ENCODE results near the gene BABAM2. TPM values are rescaled to one million over a fixed set of nuclear protein-coding genes. Genes with fewer than 3 reads are reported as not detected.

BABAM2 gene
- total and polyA plus RNA-seq, 10 of the 15 experiments (the other 5 are each of a cell fraction or from before 2014, with no cell fraction given) = 30.7 to 59.9 (median 44.5) TPM

DNA sequence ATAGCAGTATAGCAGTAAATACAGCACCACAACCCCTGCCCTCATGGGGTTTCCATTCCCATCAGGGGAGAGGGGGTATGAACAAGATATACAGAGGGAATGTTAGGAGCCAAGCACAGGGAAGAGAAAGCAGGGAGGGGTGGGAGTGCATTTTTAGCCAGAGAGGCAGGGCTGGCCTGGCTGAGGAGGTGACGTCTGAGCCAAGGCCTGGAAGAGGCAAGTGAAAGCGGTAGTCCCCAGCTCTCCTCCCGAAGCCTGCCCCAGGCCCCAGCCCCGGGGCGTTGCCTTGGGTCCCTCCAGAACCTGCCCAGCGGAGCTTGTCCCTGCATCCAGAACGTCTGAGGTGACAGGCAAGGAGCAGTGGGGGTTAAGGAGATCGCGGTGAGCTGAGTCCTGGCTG is 457.1 kb downstream of the BABAM2 start:
- ATAC-seq = no peak
- Histone ChIP-seq H3K27ac (ENCODE audit: control insufficient read depth, insufficient read depth) (no peak overlapping the region), H3K36me3 (ENCODE audit: control insufficient read depth in 2 of 2, insufficient read depth in 2 of 2, low read length in 1 of 2) (no peaks in the 10 kb centered on the region), H4K20me1 (ENCODE audit: control insufficient read depth, insufficient read depth) (no peaks in the 10 kb centered on the region), H3K4me1 (ENCODE audit: control insufficient read depth, insufficient read depth, low read length) (no peaks in the 10 kb centered on the region), H3K9me3 (replicated peaks; ENCODE audit: control insufficient read depth, insufficient read depth, low read length) (no peaks in the 10 kb centered on the region), H2AFZ (ENCODE audit: control insufficient read depth, low read depth, low read length) (no peak overlapping the region), H3K27me3 (replicated peaks in 1 of 2; ENCODE audit: control insufficient read depth in 2 of 2, insufficient read depth in 2 of 2, low read length in 1 of 2) (no peaks in the 10 kb centered on the region), H3K4me2 (ENCODE audit: control insufficient read depth, insufficient read depth) (no peak overlapping the region), H3K4me3 (no peak overlapping the region), H3K9ac (ENCODE audit: control insufficient read depth, insufficient read depth, low read length) (no peak overlapping the region), H3K79me2 (ENCODE audit: control insufficient read depth, insufficient read depth, low read length) (no peaks in the 10 kb centered on the region)
- RAD21 ChIA-PET (ENCODE audit: unreplicated experiment) = no interaction called here
- no peak for FAIRE-seq
- in situ Hi-C loops (cut with MboI) (no loop called here), intact Hi-C loops (cut with micrococcal nuclease; ENCODE audit: unreplicated experiment) (no loop called here)
- CTCF ChIA-PET = no interaction called here
- no peak for DNase-seq (ENCODE audit: low read depth, low spot score)
- SMC1A ChIA-PET (ENCODE audit: uncharacterized antibody, unreplicated experiment) = no interaction called here
- WGBS (ENCODE audit: insufficient coverage, insufficient replicate concordance, low lambda C conversion rate, missing lambda C conversion rate) = 57% methylated on average over 8 of the region's 9 CpGs
- TF ChIP-seq RUNX3 (IDR thresholded peaks at IDR 0.05; ENCODE audit: low read length) = no peak
- no peak for TF ChIP-seq SREBF2 (IDR thresholded peaks at IDR 0.05; ENCODE audit: low read length)
- no peak for TF ChIP-seq NFXL1 (IDR thresholded peaks at IDR 0.05; ENCODE audit: borderline replicate concordance)
- TF ChIP-seq ZNF384 (IDR thresholded peaks at IDR 0.05; ENCODE audit: borderline replicate concordance, low read depth, low read length) = no peak
- no peak for TF ChIP-seq BCL11A (IDR thresholded peaks at IDR 0.05; ENCODE audit: low read depth, low read length)
- TF ChIP-seq, protein P1, sequence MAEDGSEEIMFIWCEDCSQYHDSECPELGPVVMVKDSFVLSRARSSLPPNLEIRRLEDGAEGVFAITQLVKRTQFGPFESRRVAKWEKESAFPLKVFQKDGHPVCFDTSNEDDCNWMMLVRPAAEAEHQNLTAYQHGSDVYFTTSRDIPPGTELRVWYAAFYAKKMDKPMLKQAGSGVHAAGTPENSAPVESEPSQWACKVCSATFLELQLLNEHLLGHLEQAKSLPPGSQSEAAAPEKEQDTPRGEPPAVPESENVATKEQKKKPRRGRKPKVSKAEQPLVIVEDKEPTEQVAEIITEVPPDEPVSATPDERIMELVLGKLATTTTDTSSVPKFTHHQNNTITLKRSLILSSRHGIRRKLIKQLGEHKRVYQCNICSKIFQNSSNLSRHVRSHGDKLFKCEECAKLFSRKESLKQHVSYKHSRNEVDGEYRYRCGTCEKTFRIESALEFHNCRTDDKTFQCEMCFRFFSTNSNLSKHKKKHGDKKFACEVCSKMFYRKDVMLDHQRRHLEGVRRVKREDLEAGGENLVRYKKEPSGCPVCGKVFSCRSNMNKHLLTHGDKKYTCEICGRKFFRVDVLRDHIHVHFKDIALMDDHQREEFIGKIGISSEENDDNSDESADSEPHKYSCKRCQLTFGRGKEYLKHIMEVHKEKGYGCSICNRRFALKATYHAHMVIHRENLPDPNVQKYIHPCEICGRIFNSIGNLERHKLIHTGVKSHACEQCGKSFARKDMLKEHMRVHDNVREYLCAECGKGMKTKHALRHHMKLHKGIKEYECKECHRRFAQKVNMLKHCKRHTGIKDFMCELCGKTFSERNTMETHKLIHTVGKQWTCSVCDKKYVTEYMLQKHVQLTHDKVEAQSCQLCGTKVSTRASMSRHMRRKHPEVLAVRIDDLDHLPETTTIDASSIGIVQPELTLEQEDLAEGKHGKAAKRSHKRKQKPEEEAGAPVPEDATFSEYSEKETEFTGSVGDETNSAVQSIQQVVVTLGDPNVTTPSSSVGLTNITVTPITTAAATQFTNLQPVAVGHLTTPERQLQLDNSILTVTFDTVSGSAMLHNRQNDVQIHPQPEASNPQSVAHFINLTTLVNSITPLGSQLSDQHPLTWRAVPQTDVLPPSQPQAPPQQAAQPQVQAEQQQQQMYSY (CRISPR knock-in tag; IDR thresholded peaks at IDR 0.05) = no peak
- no peak for TF ChIP-seq ZNF274 (IDR thresholded peaks at IDR 0.05; ENCODE audit: insufficient read depth, insufficient read length)
- TF ChIP-seq NBN (IDR thresholded peaks at IDR 0.05) = no peak
- BruUV-seq (replicated peaks) = no TSS peak
- POLR2A ChIA-PET = no interaction called here
